HG02884 (cell line): ENCODE data around the gene POLR1E.

Source experiments
- ATAC-seq: cut with Tn5 transposase; IDR thresholded peaks from one replicate; pipeline ENCODE4 v1.9.1; 2021; ENCODE audit warnings: mild to moderate bottlenecking, moderate library complexity; ENCODE audit not compliant: unreplicated experiment

POLR1E gene

DNA sequence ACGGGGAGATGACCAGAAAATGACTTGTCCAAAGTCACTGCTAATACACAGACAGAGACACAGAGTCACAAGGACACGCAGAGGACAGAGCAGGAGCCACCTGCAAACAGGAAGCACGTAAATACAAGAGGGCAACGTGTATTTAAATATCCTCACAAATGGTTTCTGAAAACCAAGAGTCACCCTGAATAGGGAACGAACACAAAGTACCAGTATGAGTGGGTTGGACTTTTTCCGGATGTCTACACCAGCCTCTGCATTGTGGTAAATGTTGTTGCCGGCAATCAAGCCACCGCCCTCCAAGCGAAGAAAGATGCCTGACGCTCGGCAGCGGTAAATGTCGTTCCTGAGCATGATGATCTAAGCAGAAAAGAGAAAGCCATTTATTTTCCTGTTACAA is 46.0 kb downstream of the POLR1E start:
- peak; percentile 57 for ATAC-seq

DNA sequence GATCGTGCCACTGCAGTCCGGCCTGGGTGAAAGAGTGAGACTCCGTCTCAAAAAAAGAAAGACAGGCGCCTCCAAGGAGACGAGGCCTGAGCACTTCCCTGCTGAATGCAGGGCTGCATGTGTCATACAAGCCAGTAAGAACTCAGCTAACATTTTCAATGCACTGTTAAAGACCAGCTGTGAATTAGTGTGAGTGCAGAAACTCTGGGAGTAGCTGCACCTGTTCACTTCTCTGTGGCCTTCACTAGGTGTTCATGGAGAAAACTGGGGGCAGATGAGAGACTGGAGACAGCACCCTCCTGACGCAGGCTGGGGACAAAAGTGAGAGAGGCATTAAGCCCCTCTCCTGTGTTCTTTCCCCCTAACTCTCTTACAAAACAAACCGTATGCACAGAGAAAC is 48.7 kb downstream of the POLR1E start:
- ATAC-seq, result no peak

DNA sequence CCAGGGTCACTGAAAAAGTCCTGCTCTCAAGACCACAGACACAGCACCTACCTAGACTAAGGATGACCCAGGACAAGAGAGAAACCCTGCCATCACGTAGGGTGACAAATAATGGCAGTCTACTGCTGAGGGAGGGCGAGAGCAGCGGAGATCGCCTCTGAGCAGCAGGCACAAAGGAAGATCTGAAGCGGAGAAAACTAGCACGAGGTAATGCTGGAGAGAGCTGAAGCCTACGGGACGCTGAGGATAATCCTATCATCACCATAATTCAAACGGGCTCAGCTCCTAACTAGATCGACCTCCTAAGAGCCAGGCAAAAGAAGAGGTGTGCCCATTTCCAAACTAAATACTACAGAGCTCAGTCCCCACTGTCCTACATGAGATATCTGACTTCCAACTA is 49.2 kb downstream of the POLR1E start:
- ATAC-seq, result no peak

DNA sequence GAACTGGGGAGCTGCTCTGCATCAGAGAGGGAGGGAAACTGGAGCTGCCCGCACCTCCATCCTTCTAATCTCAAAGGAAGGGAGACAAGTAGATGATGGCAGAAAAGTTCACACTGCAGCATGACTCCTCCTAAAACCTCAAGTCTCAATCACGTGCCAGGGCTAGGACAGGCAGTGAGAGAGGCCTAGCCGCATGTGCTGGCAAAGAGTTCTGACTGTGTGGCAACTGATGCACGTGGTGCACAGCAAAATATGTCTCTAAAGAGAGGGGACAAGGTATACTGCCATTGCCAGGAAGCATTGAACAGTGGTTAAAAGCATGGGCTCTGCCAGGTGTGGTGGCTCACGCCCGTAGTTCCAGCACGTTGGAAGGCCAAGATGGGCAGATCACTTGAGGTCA is 52.4 kb downstream of the POLR1E start:
- no peak for ATAC-seq

DNA sequence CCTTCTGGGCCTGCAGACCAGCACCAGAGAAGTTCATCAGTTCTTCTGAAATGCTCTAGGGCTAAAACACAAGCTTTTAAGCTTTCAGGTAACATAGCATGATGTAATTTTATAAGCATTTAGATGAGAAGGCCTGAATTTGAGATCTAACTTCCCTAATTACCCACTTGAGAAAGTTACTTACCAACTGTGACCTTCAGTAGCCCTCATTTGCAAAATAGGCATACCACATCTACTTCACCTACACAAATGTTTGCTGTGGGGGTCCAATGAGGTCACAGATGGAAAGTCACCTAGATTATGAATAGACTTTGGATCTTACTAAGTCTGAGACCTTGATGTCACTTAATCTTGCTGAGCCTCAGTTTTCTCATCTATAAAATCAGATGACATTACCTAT is 53.9 kb downstream of the POLR1E start:
- ATAC-seq, result no peak

DNA sequence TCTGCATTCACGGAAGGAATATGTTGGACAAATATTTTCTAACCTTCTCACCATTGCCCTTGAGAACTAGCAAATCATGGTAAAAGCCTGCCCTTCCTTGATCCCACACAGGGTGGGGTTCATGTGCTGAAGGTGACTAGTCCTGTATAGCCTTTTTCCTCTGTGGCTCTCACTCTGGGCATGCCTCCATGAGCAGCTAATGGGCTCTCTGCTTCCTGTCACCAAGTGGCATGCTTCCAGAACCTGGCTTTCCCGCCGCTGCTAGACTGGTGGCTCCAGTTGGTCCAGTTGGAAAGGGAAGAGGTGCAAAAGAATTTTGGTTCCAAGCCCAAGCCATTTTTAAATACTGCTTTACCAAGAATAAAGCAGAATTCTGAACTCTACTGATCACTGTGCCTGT is 54.9 kb downstream of the POLR1E start:
- no peak for ATAC-seq

DNA sequence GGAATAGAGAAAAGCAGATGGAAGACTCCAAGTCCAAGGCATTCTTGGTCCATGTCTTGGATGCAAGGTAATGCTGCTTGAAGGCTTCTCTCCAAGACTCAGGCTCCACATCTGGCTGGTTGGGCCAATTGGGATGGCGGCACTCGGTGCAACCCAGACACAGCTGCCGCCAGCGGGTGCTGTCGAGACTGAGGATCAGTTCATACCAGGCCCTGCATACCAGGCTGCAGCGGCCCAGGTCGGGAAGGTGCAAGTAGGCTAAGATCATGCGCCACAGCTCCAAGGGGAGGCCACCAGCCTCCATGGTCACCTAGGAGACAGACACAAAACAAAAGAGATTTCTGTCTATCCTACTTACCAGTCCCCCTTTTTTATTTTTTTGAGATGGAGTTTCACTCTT is 55.7 kb downstream of the POLR1E start:
- no peak for ATAC-seq

DNA sequence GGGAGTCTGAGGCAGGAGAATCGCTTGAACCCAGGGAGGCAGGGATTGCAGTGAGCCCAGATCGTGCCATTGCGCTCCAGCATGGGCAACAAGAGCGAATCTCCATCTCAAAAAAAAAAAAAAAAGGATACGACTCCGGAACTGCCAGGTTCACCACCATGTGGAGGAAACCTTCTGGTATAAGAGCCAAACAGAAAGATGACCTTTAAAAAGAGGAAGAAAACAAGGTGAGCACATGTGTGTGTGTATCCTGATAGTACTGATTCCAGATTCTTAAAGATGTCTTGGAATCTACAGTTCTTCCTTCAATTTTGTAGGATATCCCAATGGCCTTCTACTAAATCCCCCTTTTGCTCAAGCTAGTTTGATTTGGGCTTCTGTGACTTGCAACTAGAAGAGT is 56.7 kb downstream of the POLR1E start:
- no peak for ATAC-seq

DNA sequence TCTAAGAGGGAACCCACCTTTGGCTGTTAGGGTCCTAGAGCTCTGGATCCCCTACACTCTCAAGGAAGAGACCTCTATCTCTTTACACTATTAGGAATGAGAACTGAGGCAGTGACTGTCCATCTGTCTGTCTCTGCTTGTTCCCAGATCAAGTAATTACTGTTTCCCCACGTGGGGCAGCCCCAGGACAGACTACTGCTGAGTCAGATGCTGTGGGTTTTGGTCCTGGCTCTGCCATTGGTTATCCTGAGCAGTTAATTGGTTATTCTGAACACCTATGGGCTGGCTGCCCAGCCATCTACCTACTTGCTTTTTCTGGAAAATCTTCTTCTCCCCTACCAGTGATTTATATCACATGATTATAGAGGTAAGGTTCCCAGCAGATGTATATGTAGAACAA is 57.1 kb downstream of the POLR1E start:
- ATAC-seq, result no peak

DNA sequence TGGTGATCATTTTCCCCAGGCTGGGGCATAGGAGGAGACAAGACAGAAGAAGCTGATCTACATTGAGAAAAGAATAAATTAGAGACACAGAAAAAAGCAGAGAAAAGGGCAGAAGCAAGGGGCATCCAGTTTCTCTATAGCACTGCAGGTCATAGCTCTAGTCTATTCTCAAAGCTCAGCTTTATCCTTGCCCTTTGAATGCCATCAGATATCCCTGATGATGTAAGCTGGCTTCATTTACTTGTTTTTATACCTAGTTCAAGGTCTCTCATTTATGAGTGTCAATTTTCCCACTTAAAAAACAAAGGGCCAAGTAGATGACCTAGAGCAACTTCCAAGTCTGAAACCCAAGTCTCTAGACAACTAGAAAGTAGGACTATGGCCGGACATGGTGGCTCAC is 57.7 kb downstream of the POLR1E start:
- no peak for ATAC-seq

DNA sequence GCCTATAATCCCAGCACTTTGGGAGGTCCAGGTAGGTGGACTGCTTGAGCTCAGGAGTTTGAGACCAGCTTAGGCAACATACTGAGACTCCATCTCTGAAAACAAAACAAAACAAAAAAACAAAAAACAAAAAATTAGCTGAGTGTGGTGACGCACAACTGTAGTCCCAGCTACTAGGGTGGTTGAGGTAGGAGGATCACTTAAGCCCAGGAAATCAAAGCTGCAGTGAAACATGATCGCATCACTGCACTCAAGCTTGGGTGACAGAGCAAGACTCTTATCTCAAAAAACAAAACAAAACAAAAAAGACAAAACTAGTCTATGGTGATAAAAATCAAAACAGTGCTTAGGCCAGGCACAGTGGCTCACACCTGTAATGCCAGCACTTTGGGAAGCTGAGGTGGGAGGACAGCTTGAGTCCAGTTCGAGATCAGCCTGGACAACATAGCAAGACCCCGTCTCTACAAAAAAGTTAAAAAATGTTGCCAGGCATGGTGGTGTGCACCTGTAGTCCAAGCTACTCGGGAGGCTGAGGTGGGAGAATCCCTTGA is 61.7 kb downstream of the POLR1E start:
- ATAC-seq, result no peak

DNA sequence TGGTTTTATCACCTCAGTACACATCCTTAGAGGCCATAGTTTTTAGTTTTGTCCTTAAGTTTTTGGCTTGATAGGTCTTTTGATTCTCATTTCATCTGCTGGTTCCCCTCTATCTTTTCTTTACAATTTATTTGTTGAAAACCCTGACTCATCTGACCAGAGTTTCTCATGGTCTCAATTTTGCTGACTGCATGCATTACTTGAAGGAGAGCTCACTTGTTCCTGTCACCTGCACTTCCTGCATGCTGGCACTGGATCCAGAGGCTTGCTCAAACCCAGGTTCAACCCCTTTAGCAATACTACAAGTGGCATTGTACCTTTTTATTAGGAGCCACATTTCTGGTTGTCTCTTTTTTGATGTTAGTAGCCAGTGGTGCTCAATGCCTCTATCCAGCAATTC is 63.8 kb downstream of the POLR1E start:
- no peak for ATAC-seq

DNA sequence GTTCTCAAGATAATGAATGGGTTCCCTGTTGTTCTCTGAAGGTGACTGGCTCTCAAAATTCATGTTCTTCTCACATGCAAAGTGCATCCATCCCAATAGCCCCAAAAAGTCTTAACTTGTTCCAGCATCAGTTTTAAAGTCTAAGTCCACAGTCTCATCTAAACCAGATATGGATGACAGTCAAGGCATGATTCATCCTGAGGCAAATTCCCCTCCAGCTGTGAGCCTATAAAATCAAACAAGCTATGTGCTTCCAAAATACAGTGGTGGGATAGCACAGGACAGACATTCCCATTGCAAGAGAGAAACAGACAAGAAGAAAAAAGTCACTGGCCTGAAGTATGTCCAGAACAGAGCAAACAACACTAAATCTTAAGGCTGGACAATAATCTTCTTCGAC is 65.0 kb downstream of the POLR1E start:
- ATAC-seq, result no peak

DNA sequence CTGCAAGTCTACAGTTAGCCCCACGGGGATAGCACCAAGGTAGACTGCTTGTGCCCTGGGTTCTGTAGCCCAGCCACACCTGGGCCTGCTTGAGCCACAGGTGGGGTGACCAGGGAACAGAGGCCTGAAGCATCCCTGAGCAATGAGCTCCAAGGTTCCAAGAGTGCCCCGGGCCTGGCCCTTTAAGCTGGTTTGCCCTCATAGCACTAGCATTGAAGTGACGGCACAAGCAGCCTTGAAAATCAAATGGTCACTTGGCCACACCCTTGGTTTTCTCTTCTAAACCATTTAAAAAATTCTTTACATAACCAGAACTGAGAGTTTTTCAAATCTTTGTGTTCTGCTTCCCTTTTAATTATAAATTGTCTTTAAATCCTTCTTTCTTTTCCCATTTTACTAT is 65.7 kb downstream of the POLR1E start:
- no peak for ATAC-seq

DNA sequence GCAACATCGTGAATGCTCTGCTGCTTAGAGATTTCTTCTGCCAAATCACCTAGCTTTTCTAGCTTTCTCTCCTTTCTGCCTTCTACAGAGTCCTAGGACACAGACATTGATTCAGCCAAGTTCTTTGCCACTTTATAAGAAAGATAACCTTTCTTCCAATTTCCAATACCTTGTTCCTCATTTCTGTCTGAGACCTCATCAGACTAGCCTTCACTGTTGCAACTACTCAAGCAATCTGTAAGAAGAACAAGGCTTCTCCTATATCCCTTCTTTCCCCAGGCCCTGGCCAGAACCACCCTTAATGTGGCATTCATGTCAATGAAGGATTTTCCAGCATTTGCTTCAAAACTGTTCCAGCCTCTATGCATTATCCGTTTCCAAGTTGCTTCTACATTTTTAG is 66.1 kb downstream of the POLR1E start:
- no peak for ATAC-seq
